GM12878 (cell line): ENCODE data around the gene FPGS. TPM values are rescaled to one million over a fixed set of nuclear protein-coding genes. Genes with fewer than 3 reads are reported as not detected.

Source experiments
- BMI1 ChIP-seq: fragments of 450-650 bp; IDR thresholded peaks from 2 replicates; pipeline ENCODE4 v1.6.1; 2016; ENCODE audit warnings: mild to moderate bottlenecking, moderate library complexity, borderline replicate concordance
- CEBPB ChIP-seq, 2 experiments: fragments of 150-350 bp in 1 of 2; IDR thresholded peaks; 2 replicates each; pipeline ENCODE4 v1.6.1; 2012 to 2014; ENCODE audit warnings: low read depth in 2 of 2, low read length in 2 of 2, borderline replicate concordance in 1 of 2, inconsistent platforms in 1 of 2
- CHD1 ChIP-seq: IDR thresholded peaks from 2 replicates; pipeline ENCODE4 v1.6.1; 2012; ENCODE audit warnings: low read depth, low read length, improper control_type of control experiment
- FOXK2 ChIP-seq: fragments of 450-650 bp; IDR thresholded peaks from 2 replicates; pipeline ENCODE4 v1.6.1; 2017; ENCODE audit warnings: mild to moderate bottlenecking, moderate library complexity
- HCFC1 ChIP-seq: fragments of 150-350 bp; IDR thresholded peaks from 2 replicates; pipeline ENCODE4 v1.6.1; 2014; ENCODE audit warnings: low read length
- NFIC ChIP-seq: IDR thresholded peaks from 2 replicates; pipeline ENCODE4 v1.6.1; 2012; ENCODE audit warnings: low read depth, mild to moderate bottlenecking, inconsistent platforms, low read length, moderate library complexity
- PAX5 ChIP-seq: IDR thresholded peaks from 2 replicates; pipeline ENCODE4 v1.6.1; 2011; ENCODE audit warnings: low read depth, low read length, borderline replicate concordance
- POLR2AphosphoS5 ChIP-seq: IDR thresholded peaks from 2 replicates; pipeline ENCODE4 v1.6.1; 2011; ENCODE audit warnings: mild to moderate bottlenecking, low read length, inconsistent platforms
- RAD21 ChIP-seq: IDR thresholded peaks from 2 replicates; pipeline ENCODE4 v1.6.1; 2011; ENCODE audit warnings: mild to moderate bottlenecking, low read depth, low read length, moderate library complexity; ENCODE audit not compliant: insufficient read depth
- RCOR1 ChIP-seq: conservative IDR thresholded peaks from 2 replicates; pipeline ENCODE4 v1.6.1; 2012; ENCODE audit warnings: low read depth, low read length, improper control_type of control experiment
- SMAD1 ChIP-seq: fragments of 450-650 bp; IDR thresholded peaks from 2 replicates; pipeline ENCODE4 v1.6.1; 2018; ENCODE audit warnings: mild to moderate bottlenecking, low read depth; ENCODE audit not compliant: partially characterized antibody
- SREBF1 ChIP-seq: IDR thresholded peaks from 2 replicates; pipeline ENCODE4 v1.6.1; 2012; ENCODE audit warnings: mild to moderate bottlenecking, low read length
- STAT1 ChIP-seq: fragments of 450-650 bp; conservative IDR thresholded peaks from 2 replicates; pipeline ENCODE4 v1.6.1; 2014; ENCODE audit warnings: antibody characterized with exemption, mild to moderate bottlenecking
- ZBED1 ChIP-seq: IDR thresholded peaks from 2 replicates; pipeline ENCODE4 v1.6.1; 2016; ENCODE audit warnings: borderline replicate concordance
- polyA plus RNA-seq, 11 experiments: library from polyadenylated mRNA; depleted of rRNA in 4 of 11; unstranded in 6 of 11; stranded (reverse) in 5 of 11; fragments of >200 nt; fragmentation: Nextera tagmentation in 4 of 11; fragmentation: Illumina TruSeq in 1 of 11; extraction: Ambion mirVana in 4 of 11; extraction: Trizol in 1 of 11; gene quantifications; 1 replicate in 1 of 11; 2 replicates in 10 of 11; pipeline versions ENCODE4 v1.2.1 to v1.2.3, GENCODE V29; 2011 to 2016; ENCODE audit warnings: inconsistent platforms in 2 of 11, missing spikeins in 2 of 11, low read depth in 1 of 11
- total RNA-seq, 4 experiments: library from RNA; depleted of rRNA in 3 of 4; stranded (reverse); fragments of >200 nt in 3 of 4; fragmentation: Illumina TruSeq in 1 of 4; extraction: Trizol in 1 of 4; gene quantifications; 2 replicates each; pipeline versions ENCODE4 v1.2.1 to v1.2.3, GENCODE V29; 2013 to 2021
- TF ChIP-seq, protein P1 (sequence below): fragments of 450-650 bp; IDR thresholded peaks from 2 replicates; pipeline ENCODE4 v1.6.1; 2014; ENCODE audit warnings: mild to moderate bottlenecking
- TF ChIP-seq, protein P2 (sequence below), 3 experiments: IDR thresholded peaks in 2 of 3; conservative IDR thresholded peaks in 1 of 3; 2 replicates each; pipeline ENCODE4 v1.5.1; 2011; ENCODE audit warnings: low read depth in 3 of 3, low read length in 3 of 3, mild to moderate bottlenecking in 3 of 3, control low read depth in 2 of 3, moderate library complexity in 2 of 3, inconsistent platforms in 1 of 3, mixed read lengths in 1 of 3; ENCODE audit not compliant: control insufficient read depth in 2 of 3, insufficient read depth in 1 of 3; ENCODE audit errors: extremely low read depth in 1 of 3
- TF ChIP-seq, protein P3 (sequence below): fragments of 150-350 bp; IDR thresholded peaks from 2 replicates; pipeline ENCODE4 v1.6.1; 2014; ENCODE audit warnings: mild to moderate bottlenecking, low read depth, low read length
- TF ChIP-seq, protein P4 (sequence below): IDR thresholded peaks from 2 replicates; pipeline ENCODE4 v1.6.1; 2012; ENCODE audit warnings: low read length, inconsistent platforms
- TF ChIP-seq, protein P5 (sequence below): IDR thresholded peaks from 2 replicates; pipeline ENCODE4 v1.6.1; 2011; ENCODE audit warnings: low read depth, low read length, improper control_type of control experiment, borderline replicate concordance
- TF ChIP-seq, protein P6 (sequence below): fragments of 450-650 bp; IDR thresholded peaks from 2 replicates; pipeline ENCODE4 v1.6.1; 2017; ENCODE audit warnings: antibody characterized with exemption, mild to moderate bottlenecking, moderate library complexity

The FPGS gene
- total and polyA plus RNA-seq, 10 of the 15 experiments (the other 5 are each of a cell fraction or from before 2014, with no cell fraction given): 1.2 to 127 (median 80.4) TPM

DNA sequence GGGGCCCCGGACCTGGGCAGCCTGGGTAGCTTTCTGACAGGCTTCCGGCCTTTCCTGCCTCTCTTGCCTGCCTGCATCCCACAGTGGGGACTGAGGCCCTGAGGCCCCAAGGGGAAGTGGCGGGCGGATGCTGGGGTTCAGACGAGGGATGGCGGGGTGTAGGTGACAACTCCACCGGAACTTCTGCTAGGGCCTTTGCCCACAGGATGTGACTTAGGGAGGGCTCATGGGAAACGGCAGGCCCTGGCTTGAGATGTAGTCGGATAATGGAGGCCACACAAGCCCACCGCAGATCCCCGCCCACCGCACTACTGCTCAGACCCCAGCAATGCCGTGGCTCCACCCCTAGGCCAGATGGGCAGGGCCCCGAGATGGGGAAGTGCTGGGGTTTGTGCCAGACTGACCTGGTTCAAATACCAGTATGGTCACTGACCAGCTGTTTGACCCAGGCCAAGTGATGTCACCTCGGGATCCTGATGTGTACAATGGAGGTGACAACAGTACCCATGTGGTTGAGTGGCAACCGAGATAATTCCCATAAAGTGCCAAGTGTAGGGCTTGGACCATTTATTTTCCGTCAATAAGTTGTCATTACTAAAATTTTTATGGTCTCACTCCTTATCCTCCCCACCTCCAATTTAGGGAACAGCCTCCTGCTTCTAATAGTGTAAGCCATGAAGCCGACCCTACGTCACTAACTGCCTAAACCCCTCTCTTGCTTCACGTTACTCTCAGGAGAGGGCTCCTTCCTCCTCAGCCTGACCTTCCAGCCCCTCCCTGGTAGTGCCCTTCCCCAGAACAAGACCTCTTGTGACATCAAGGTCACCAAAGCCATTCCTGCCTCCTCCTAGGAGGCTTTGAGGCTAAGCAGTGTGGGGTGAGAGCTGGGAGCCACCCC, 19.3 kb upstream of the FPGS start (continued):
- TF ChIP-seq BMI1: no peak
- TF ChIP-seq SREBF1: no peak
- TF ChIP-seq, protein P1, sequence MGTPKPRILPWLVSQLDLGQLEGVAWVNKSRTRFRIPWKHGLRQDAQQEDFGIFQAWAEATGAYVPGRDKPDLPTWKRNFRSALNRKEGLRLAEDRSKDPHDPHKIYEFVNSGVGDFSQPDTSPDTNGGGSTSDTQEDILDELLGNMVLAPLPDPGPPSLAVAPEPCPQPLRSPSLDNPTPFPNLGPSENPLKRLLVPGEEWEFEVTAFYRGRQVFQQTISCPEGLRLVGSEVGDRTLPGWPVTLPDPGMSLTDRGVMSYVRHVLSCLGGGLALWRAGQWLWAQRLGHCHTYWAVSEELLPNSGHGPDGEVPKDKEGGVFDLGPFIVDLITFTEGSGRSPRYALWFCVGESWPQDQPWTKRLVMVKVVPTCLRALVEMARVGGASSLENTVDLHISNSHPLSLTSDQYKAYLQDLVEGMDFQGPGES: no peak
- TF ChIP-seq POLR2AphosphoS5: no peak
- TF ChIP-seq RAD21: no peak
- TF ChIP-seq, protein P2, sequence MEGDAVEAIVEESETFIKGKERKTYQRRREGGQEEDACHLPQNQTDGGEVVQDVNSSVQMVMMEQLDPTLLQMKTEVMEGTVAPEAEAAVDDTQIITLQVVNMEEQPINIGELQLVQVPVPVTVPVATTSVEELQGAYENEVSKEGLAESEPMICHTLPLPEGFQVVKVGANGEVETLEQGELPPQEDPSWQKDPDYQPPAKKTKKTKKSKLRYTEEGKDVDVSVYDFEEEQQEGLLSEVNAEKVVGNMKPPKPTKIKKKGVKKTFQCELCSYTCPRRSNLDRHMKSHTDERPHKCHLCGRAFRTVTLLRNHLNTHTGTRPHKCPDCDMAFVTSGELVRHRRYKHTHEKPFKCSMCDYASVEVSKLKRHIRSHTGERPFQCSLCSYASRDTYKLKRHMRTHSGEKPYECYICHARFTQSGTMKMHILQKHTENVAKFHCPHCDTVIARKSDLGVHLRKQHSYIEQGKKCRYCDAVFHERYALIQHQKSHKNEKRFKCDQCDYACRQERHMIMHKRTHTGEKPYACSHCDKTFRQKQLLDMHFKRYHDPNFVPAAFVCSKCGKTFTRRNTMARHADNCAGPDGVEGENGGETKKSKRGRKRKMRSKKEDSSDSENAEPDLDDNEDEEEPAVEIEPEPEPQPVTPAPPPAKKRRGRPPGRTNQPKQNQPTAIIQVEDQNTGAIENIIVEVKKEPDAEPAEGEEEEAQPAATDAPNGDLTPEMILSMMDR (IDR thresholded peaks at IDR 0.05 in 2 of 3, conservative IDR thresholded peaks at IDR 0.05 in 1 of 3; ENCODE audit: control insufficient read depth in 2 of 3, extremely low read depth in 1 of 3, insufficient read depth in 1 of 3, low read depth in 3 of 3, low read length in 3 of 3): no peak
- TF ChIP-seq, protein P3, sequence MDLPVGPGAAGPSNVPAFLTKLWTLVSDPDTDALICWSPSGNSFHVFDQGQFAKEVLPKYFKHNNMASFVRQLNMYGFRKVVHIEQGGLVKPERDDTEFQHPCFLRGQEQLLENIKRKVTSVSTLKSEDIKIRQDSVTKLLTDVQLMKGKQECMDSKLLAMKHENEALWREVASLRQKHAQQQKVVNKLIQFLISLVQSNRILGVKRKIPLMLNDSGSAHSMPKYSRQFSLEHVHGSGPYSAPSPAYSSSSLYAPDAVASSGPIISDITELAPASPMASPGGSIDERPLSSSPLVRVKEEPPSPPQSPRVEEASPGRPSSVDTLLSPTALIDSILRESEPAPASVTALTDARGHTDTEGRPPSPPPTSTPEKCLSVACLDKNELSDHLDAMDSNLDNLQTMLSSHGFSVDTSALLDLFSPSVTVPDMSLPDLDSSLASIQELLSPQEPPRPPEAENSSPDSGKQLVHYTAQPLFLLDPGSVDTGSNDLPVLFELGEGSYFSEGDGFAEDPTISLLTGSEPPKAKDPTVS: no peak
- TF ChIP-seq CEBPB (IDR thresholded peaks at IDR 0.05; ENCODE audit: borderline replicate concordance in 1 of 2, low read depth in 2 of 2, low read length in 2 of 2): no peak
- TF ChIP-seq, protein P4, sequence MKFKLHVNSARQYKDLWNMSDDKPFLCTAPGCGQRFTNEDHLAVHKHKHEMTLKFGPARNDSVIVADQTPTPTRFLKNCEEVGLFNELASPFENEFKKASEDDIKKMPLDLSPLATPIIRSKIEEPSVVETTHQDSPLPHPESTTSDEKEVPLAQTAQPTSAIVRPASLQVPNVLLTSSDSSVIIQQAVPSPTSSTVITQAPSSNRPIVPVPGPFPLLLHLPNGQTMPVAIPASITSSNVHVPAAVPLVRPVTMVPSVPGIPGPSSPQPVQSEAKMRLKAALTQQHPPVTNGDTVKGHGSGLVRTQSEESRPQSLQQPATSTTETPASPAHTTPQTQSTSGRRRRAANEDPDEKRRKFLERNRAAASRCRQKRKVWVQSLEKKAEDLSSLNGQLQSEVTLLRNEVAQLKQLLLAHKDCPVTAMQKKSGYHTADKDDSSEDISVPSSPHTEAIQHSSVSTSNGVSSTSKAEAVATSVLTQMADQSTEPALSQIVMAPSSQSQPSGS: no peak
- no peak for TF ChIP-seq CHD1
- TF ChIP-seq PAX5: no peak
- TF ChIP-seq RCOR1: no peak
- no peak for TF ChIP-seq SMAD1
- TF ChIP-seq, protein P5, sequence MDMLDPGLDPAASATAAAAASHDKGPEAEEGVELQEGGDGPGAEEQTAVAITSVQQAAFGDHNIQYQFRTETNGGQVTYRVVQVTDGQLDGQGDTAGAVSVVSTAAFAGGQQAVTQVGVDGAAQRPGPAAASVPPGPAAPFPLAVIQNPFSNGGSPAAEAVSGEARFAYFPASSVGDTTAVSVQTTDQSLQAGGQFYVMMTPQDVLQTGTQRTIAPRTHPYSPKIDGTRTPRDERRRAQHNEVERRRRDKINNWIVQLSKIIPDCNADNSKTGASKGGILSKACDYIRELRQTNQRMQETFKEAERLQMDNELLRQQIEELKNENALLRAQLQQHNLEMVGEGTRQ: no peak
- TF ChIP-seq ZBED1: no peak
- TF ChIP-seq, protein P6, sequence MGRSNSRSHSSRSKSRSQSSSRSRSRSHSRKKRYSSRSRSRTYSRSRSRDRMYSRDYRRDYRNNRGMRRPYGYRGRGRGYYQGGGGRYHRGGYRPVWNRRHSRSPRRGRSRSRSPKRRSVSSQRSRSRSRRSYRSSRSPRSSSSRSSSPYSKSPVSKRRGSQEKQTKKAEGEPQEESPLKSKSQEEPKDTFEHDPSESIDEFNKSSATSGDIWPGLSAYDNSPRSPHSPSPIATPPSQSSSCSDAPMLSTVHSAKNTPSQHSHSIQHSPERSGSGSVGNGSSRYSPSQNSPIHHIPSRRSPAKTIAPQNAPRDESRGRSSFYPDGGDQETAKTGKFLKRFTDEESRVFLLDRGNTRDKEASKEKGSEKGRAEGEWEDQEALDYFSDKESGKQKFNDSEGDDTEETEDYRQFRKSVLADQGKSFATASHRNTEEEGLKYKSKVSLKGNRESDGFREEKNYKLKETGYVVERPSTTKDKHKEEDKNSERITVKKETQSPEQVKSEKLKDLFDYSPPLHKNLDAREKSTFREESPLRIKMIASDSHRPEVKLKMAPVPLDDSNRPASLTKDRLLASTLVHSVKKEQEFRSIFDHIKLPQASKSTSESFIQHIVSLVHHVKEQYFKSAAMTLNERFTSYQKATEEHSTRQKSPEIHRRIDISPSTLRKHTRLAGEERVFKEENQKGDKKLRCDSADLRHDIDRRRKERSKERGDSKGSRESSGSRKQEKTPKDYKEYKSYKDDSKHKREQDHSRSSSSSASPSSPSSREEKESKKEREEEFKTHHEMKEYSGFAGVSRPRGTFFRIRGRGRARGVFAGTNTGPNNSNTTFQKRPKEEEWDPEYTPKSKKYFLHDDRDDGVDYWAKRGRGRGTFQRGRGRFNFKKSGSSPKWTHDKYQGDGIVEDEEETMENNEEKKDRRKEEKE: no peak
- no peak for TF ChIP-seq STAT1
- TF ChIP-seq FOXK2: no peak
- no peak for TF ChIP-seq NFIC
- no peak for TF ChIP-seq HCFC1
